Activated CD4-positive, alpha-beta T cell treated with anti-CD3 and anti-CD28 coated beads, Interleukin-2, Interleukin-4, amounts not matched to agents 100 ng/mL and 50 ng/mL, durations not matched to agents 16 hours and 8 hours (primary cell): ENCODE measurements around the gene RCE1.

Experiments
- DNase-seq: peaks from one replicate; pipeline ENCODE4 v3.0.0-alpha.2; 2020; ENCODE audit warnings: low spot score

The RCE1 gene

DNA sequence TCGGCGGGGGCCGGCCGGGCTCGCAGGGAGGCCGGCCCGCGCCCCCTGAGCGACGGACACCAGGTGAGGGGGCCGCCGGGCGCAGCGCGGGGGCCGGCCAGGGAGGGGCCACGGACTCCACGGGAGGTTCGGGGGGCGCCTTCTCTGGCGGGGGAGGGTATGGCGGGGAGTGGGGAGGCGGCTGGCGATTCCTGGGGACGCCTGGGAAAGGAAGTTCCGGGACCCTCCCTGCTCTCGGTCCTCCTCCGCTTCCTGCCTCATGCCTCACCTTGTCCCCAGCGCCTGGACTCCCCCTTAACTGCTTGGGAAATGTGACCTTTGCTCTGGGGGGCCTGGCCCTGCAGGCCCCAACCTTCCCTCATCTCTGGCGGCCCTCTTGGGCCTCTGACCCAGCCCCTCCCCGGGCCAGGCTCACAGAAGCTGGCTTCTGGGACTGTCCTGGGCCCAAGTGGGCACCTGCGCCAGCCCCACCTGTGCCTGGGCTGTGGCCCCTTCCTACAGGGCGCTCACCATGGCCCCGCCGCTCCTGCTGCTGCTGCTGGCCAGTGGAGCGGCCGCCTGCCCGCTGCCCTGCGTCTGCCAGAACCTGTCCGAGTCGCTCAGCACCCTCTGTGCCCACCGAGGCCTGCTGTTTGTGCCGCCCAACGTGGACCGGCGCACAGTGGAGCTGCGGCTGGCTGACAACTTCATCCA is 14.1 kb downstream of the RCE1 start:
- DNase-seq, result no peak

GRCh38 chr11:66857927-66858185 is 14.6 kb downstream of the RCE1 start:
- no peak for DNase-seq

DNA sequence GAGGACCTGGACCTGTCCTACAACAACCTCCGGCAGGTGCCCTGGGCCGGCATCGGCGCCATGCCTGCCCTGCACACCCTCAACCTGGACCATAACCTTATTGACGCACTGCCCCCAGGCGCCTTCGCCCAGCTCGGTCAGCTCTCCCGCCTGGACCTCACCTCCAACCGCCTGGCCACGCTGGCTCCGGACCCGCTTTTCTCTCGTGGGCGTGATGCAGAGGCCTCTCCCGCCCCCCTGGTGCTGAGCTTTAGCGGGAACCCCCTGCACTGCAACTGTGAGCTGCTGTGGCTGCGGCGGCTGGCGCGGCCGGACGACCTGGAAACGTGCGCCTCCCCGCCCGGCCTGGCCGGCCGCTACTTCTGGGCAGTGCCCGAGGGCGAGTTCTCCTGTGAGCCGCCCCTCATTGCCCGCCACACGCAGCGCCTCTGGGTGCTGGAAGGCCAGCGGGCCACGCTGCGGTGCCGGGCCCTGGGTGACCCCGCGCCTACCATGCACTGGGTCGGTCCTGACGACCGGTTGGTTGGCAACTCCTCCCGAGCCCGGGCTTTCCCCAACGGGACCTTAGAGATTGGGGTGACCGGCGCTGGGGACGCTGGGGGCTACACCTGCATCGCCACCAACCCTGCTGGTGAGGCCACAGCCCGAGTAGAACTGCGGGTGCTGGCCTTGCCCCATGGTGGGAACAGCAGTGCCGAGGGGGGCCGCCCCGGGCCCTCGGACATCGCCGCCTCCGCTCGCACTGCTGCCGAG is 15.1 kb downstream of the RCE1 start:
- DNase-seq, result no peak

GRCh38 chr11:66858939-66859685 is 15.9 kb downstream of the RCE1 start:
- DNase-seq, result no peak

DNA sequence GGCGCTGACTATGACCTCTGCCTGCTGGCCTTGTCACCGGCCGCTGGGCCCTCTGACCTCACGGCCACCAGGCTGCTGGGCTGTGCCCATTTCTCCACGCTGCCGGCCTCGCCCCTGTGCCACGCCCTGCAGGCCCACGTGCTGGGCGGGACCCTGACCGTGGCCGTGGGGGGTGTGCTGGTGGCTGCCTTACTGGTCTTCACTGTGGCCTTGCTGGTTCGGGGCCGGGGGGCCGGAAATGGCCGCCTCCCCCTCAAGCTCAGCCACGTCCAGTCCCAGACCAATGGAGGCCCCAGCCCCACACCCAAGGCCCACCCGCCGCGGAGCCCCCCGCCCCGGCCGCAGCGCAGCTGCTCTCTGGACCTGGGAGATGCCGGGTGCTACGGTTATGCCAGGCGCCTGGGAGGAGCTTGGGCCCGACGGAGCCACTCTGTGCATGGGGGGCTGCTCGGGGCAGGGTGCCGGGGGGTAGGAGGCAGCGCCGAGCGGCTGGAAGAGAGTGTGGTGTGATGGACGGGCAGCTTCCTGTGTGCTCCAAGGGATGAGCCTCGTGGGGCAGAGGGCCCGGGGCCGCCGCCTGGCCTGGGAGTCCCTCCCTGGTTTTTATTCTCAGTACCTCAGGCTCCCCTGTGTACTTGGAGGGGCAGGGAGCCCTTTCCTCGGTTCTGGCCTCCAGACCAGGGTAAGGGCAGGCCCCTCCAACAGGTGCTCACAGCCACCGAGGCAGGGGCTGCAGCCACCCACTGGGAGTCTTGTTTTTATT is 16.6 kb downstream of the RCE1 start:
- no peak for DNase-seq

GRCh38 chr11:66860449-66860831 is 17.2 kb downstream of the RCE1 start:
- no peak for DNase-seq

- DNase-seq, result no peak
Measured at GRCh38 chr11:66861038-66861773, 18.0 kb downstream of the RCE1 start.

- no peak for DNase-seq
Measured at GRCh38 chr11:66861774-66862558, 18.7 kb downstream of the RCE1 start.

- DNase-seq, result no peak
Measured at GRCh38 chr11:66862559-66863037, 19.4 kb downstream of the RCE1 start.

- DNase-seq, result no peak
Measured at GRCh38 chr11:66863428-66864125, 20.3 kb downstream of the RCE1 start.

DNA sequence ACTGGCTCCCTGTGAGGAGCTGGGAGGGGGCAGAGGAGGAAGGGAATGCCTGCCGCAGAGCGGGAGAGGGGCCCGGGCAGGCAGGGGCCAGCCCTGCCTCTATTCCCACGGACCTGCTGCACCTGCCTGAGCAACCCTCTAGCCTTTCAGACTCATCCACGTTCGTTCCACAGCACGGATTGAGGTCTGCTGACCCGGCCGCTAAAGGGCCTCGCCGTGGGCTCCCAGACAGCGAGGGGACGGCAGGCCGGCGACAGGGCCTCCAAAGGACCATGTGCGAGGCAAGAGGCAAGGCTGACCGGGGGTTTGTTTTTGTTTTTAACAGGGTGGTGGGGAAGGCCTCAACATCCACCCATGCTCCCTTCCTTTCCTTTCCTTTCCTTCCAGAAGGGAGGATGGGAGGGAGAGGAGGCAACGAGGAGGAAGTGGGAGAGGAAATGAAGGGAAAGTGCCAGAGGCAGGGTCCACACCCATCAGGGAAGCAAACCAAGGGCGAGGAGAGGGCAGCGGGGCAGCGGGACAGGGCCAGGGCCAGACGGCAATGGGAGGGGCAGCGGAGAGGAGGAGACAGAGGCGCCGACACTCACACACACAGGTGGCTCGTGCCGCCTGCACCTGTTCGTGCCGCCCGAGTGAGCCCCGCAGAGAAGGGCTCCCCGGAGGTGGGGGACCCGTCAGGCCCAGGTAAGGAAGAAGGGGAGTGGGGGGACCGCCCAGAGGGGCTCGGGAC is 21.1 kb downstream of the RCE1 start:
- DNase-seq, result no peak

DNA sequence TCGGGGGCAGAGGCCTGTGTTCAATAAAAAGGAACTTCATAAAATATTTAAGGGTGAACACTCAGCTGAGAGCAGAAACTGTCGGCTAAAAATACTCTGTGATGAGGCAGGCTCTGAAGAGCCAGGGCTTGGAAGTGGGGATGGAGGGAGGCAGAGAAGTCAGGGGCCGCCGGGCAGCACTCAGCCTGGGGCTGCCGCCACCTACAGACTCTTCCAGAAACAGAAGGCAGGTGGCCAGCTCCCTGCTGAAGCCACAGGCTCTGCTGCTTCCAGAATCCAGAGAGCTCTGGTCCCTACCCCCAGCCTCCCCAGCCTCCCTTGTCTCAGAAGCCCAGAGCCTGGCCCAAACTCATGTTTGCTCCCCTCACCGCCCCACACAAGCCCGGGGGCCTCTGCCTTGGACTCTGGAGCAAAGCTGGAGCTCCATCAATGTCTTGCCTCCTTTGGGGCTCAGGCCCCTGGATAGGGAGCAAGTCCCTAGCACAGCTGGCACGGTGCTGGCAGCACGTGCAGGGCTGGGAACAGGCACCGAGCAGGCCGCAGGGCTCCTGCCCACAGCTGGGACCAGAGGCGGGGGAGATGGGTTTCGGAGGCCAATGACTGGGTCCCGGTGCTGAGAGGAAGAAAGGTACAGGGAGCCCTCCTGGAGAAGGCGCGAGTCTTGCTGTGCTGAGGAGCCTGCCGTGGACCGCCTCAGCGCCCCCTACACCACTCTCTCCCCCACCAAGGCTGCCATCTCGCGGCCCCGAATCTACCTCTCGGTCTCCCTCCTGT is 21.9 kb downstream of the RCE1 start:
- DNase-seq, result no peak

DNA sequence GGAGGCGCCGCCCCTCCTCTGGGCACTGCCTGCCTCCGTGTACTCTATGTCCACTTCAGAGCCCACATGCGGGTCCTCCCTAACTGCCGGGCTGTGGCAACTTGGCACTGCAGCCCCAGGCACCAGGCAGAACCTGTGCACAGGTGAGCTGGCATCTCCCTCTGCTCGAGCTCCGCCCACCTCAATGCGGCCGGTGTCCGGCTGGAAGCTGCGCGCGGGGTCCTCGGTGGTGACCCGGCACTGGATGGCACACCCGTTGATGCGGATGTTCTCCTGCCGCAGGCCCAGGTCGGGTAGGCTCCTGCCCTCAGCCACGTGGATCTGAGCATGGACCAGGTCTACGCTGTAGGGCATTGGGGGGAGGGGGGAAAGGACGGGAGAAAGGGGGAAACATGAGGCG is 22.8 kb downstream of the RCE1 start:
- no peak for DNase-seq

GRCh38 chr11:66866511-66866986 is 23.3 kb downstream of the RCE1 start:
- no peak for DNase-seq

DNA sequence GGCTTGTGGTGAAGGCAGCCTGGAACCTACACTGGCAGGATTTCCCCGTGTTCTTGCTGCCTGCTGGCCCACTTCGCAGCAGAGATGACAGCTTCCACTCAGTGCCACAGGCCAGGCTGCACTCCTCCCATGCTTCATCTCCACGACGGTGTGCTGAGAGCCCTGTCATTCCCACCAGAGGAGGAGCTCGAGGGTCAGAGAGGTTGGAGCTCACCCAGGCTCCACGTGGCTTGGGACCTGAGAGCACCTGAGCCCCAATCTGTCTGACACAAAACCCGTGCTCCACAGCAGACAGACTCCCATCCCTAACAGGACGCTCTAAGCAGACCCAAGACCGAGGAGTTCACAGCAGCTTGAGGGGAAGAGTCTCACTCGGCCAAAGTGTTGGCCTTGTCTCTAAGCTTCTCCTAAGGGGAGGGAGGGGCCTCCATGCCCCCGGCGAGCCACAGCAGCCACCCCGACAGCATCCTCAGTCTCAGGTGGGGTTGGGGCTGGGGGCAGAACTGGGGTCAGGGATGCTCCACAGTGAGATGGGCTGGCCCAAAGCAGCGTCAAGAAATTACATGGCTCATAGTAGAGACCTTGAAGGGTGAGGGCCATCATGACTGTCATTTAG is 24.3 kb downstream of the RCE1 start:
- no peak for DNase-seq

- no peak for DNase-seq
Measured at GRCh38 chr11:66868082-66868725, 25.0 kb downstream of the RCE1 start.

DNA sequence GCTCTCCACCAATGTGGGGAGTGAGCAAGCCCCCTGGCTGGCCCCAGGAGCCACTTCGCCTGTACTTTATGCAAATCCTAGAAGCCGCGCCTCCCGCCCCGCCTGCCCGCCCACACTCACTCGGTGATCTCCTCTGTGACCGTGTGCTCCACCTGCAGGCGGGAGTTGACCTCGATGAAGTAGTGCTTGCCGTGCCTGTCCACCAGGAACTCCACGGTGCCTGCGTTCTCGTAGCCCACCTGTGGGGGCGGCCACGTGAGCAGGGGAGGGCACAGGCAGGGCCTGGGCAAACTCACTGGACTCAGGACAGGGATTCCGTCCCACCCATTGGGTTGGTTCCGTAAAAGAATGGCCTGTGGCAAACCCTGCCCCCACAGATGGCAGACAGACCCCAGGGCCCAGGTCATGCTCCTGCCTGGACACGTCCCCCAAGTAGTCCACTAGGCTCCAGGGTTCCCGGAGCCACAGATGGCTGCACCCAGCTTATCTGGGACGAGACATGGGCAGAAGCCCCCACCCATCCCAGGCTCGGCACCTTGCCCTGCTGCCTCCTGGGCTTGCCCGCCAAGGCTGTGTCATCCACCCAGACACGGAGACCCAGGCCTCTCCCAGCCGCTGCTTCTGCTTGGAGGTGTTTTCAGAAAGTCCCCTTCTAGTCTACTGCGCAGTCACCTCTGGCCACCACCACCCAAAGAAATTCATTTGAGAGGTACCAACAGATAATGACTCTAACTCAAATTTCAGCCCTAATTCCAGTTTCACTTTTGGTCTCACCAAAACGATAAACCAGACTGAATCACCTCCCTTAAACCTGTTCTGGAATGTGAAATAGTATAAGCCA is 25.7 kb downstream of the RCE1 start:
- DNase-seq, result peak; percentile 79
